Vagina (tissue), 2 donors: Measurements from ENCODE around the gene NDNF.

Source experiments
- POLR2A ChIP-seq, 2 donors: fragments of 450-650 bp; IDR thresholded peaks; one replicate each; pipeline ENCODE4 v1.6.1; 2017; ENCODE audit warnings: antibody characterized with exemption in 2 of 2, mild to moderate bottlenecking in 2 of 2, moderate library complexity in 2 of 2
- POLR2AphosphoS5 ChIP-seq, 2 donors: sonication (generic); formaldehyde crosslinking; IDR thresholded peaks; one replicate each; pipeline ENCODE4 v1.9.0; 2017; ENCODE audit warnings: antibody characterized with exemption in 2 of 2, mild to moderate bottlenecking in 2 of 2, low read depth in 1 of 2; ENCODE audit not compliant: insufficient read depth in 1 of 2
- TF ChIP-seq, protein P1 (sequence below), 3 experiments: fragments of 450-650 bp in 2 of 3; fragments of 200-600 bp in 1 of 3; sonication (generic) in 1 of 3; IDR thresholded peaks; one replicate each; pipeline ENCODE4 v1.5.1; 2017 to 2019; ENCODE audit warnings: antibody characterized with exemption in 3 of 3, mild to moderate bottlenecking in 2 of 3, moderate library complexity in 2 of 3

DNA sequence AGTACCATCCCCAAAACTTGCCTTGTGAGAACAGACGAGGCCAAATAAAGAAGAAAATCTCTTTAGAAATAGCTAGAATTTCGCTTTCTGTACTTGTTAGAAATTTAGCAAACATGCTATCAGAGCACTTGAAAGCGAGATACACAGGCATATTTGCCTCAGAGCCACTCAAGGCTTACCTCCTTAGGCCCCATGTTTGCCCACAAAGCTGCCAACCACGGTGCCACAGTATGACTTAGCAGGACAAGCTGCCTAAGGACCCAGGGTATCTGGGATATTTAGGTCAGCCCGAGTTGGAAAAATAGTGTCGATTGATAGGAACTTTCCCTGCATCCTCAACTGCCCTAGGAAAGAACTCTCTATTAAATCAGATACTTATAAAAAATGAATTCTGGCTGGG is 24.2 kb downstream of the NDNF start:
- TF ChIP-seq, protein P1, sequence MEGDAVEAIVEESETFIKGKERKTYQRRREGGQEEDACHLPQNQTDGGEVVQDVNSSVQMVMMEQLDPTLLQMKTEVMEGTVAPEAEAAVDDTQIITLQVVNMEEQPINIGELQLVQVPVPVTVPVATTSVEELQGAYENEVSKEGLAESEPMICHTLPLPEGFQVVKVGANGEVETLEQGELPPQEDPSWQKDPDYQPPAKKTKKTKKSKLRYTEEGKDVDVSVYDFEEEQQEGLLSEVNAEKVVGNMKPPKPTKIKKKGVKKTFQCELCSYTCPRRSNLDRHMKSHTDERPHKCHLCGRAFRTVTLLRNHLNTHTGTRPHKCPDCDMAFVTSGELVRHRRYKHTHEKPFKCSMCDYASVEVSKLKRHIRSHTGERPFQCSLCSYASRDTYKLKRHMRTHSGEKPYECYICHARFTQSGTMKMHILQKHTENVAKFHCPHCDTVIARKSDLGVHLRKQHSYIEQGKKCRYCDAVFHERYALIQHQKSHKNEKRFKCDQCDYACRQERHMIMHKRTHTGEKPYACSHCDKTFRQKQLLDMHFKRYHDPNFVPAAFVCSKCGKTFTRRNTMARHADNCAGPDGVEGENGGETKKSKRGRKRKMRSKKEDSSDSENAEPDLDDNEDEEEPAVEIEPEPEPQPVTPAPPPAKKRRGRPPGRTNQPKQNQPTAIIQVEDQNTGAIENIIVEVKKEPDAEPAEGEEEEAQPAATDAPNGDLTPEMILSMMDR (IDR thresholded peaks at IDR 0.05): no peak
- TF ChIP-seq POLR2AphosphoS5 (IDR thresholded peaks at IDR 0.05; ENCODE audit: insufficient read depth in 1 of 2, low read depth in 1 of 2) (no peak), POLR2A (IDR thresholded peaks at IDR 0.05) (no peak)
